GOT3 (cell line): Measurements from ENCODE around the gene ANKRD40CL.
A peak's percentile ranks its signal among the peaks of the same experiment; 100 is the strongest.
"Not testable (repeated sequence)": the region's sequence is repeated elsewhere in the genome, so short reads cannot be mapped to it uniquely, and the experiment has no call there.

ENCODE experiments used
- DNase-seq: peaks from one replicate; lab custom pipeline; 2025; ENCODE audit warnings: mixed read lengths; lab: John Stamatoyannopoulos, UW

The ANKRD40CL gene

GRCh38 chr17:50762177-50762576 lies 5.1 kb downstream of the ANKRD40CL start:
- no peak for DNase-seq

GRCh38 chr17:50758989-50759544 lies 8.3 kb downstream of the ANKRD40CL start:
- no peak for DNase-seq

- DNase-seq: no peak
Observed at GRCh38 chr17:50758524-50758923, 8.8 kb downstream of the ANKRD40CL start.

GRCh38 chr17:50754521-50754920 lies 12.8 kb downstream of the ANKRD40CL start:
- no peak for DNase-seq

- no peak for DNase-seq
Observed at GRCh38 chr17:50749245-50749644, 18.1 kb downstream of the ANKRD40CL start.

- DNase-seq: no peak
Observed at GRCh38 chr17:50745631-50746030, 21.7 kb downstream of the ANKRD40CL start.

GRCh38 chr17:50739098-50739497 lies 28.2 kb downstream of the ANKRD40CL start:
- no peak for DNase-seq

- no peak for DNase-seq
Observed at GRCh38 chr17:50737118-50737698, 30.1 kb downstream of the ANKRD40CL start.

- no peak for DNase-seq
Observed at GRCh38 chr17:50735287-50735686, 32.0 kb downstream of the ANKRD40CL start.

GRCh38 chr17:50731575-50732460 lies 35.5 kb downstream of the ANKRD40CL start:
- no peak for DNase-seq

GRCh38 chr17:50728881-50729765 lies 38.2 kb downstream of the ANKRD40CL start:
- DNase-seq: no peak

- no peak for DNase-seq
Observed at GRCh38 chr17:50728112-50728429, 39.2 kb downstream of the ANKRD40CL start.

- no peak for DNase-seq
Observed at GRCh38 chr17:50725769-50726655, 41.3 kb downstream of the ANKRD40CL start.

- DNase-seq: not testable (repeated sequence)
Observed at GRCh38 chr17:50724622-50725021, 42.7 kb downstream of the ANKRD40CL start.

GRCh38 chr17:50722746-50723145 lies 44.6 kb downstream of the ANKRD40CL start:
- DNase-seq: no peak

- no peak for DNase-seq
Observed at GRCh38 chr17:50721194-50722010, 45.9 kb downstream of the ANKRD40CL start.

- DNase-seq: no peak
Observed at GRCh38 chr17:50719924-50720794, 47.2 kb downstream of the ANKRD40CL start.

- peak; percentile 84 for DNase-seq
Observed at GRCh38 chr17:50719144-50719923, 48.0 kb downstream of the ANKRD40CL start, which contains the start of gene LUC7L3. Gene LUC7L3 (plus strand): TSS chr17:50719603. CDS start chr17:50719733, 130 bp downstream.
